GM10266 (cell line): ENCODE measurements around the gene HIPK4.

ENCODE experiments used
- DNase-seq: peaks from one replicate; pipeline ENCODE4 v3.0.0; 2012; ENCODE audit errors: extremely low spot score
- CTCF ChIP-seq: IDR thresholded peaks from 2 replicates; pipeline ENCODE4 v1.5.1; 2012; ENCODE audit warnings: mild to moderate bottlenecking, low read depth; ENCODE audit not compliant: control insufficient read depth, insufficient read depth; ENCODE audit errors: missing control alignments

HIPK4 gene

GRCh38 chr19:40387155-40387554 lies 2.8 kb downstream of the HIPK4 start:
- no peak for DNase-seq
- TF ChIP-seq CTCF = no peak

GRCh38 chr19:40383668-40384248 lies 6.2 kb downstream of the HIPK4 start:
- TF ChIP-seq CTCF = no peak
- no peak for DNase-seq

- DNase-seq = no peak
- no peak for TF ChIP-seq CTCF
Measured at GRCh38 chr19:40381321-40381720, 8.7 kb downstream of the HIPK4 start.

GRCh38 chr19:40380199-40381037 lies 9.6 kb downstream of the HIPK4 start:
- no peak for TF ChIP-seq CTCF
- DNase-seq = no peak

GRCh38 chr19:40379446-40380198 lies 10.4 kb downstream of the HIPK4 start:
- no peak for TF ChIP-seq CTCF
- DNase-seq = no peak

- no peak for TF ChIP-seq CTCF
- DNase-seq = no peak
Measured at GRCh38 chr19:40378509-40378908, 11.5 kb downstream of the HIPK4 start.
